Fibroblast of lung (primary cell): ENCODE data around the gene SLC28A3.

Source experiments
- EZH2 ChIP-seq: IDR thresholded peaks from 2 replicates; pipeline ENCODE4 v1.5.1; 2012; ENCODE audit warnings: low read length, control low read depth, mild to moderate bottlenecking; ENCODE audit errors: missing control alignments
- TF ChIP-seq, protein P1 (sequence below), 2 donors: IDR thresholded peaks in 1 of 2; conservative IDR thresholded peaks in 1 of 2; 1 replicate in 1 of 2; 2 replicates in 1 of 2; pipeline ENCODE4 v1.5.1; 2011 to 2012; ENCODE audit warnings: low read length in 2 of 2, control low read depth in 1 of 2, inconsistent platforms in 1 of 2, low read depth in 1 of 2, mild to moderate bottlenecking in 1 of 2

DNA sequence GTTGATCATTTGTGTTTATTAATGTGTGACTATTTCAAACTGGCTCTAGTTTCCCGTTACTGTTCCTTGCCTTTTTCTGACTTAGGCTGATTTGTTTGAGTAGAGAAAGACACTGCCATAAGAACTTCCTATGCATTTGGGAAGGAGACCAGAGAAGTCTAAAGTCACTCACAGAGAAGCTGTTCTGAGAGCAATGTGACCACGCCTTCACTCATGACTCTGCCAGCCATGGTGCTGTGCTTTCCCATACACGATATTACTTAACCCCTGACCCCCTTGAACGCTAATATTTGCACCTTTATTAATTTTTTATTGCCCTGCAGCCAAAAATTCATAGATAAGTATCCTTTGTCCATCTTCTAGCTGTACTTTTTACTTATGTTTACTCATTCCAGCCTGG is 20.9 kb downstream of the SLC28A3 start:
- TF ChIP-seq, protein P1, sequence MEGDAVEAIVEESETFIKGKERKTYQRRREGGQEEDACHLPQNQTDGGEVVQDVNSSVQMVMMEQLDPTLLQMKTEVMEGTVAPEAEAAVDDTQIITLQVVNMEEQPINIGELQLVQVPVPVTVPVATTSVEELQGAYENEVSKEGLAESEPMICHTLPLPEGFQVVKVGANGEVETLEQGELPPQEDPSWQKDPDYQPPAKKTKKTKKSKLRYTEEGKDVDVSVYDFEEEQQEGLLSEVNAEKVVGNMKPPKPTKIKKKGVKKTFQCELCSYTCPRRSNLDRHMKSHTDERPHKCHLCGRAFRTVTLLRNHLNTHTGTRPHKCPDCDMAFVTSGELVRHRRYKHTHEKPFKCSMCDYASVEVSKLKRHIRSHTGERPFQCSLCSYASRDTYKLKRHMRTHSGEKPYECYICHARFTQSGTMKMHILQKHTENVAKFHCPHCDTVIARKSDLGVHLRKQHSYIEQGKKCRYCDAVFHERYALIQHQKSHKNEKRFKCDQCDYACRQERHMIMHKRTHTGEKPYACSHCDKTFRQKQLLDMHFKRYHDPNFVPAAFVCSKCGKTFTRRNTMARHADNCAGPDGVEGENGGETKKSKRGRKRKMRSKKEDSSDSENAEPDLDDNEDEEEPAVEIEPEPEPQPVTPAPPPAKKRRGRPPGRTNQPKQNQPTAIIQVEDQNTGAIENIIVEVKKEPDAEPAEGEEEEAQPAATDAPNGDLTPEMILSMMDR (conservative IDR thresholded peaks at IDR 0.05 in 1 of 2, IDR thresholded peaks at IDR 0.05 in 1 of 2; ENCODE audit: low read depth in 1 of 2, low read length in 2 of 2), result no peak
- TF ChIP-seq EZH2, result no peak
